ENCODE measurements around the gene POU2AF1. TPM values are rescaled to one million over a fixed set of nuclear protein-coding genes. Genes with fewer than 3 reads are reported as not detected.

The POU2AF1 gene
- total and polyA plus RNA-seq, 2 of the 8 experiments (the other 6 are each of a cell fraction or from before 2014, with no cell fraction given) = not detected

DNA sequence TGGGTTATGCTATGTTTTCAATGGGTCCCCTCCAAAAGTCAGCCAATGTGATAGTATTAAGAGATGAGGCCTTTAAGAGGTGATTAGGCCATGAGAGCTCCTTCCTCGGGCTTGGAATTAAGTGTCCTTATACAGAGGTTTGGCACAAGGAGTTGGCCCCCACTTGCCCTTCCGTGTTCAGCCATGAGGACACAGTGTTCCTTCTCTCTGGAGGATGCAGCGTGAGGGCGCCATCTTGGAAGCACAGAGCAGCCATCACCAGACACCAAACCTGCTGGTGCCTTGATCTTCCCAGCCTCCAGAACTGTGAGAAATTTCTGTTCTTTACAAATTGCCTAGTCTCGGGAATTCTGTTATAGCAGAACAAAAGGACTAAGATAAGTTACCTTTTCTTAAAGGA lies 53.8 kb downstream of the POU2AF1 start:
- no peak overlapping the region for H2BK120ac ChIP-seq (replicated peaks; ENCODE audit: low read depth, low read length)
- H3K27me3 ChIP-seq (replicated peaks in 1 of 4; ENCODE audit: control insufficient read depth in 3 of 4, extremely low read depth in 1 of 4, insufficient read depth in 3 of 4, low read length in 3 of 4) = no peaks in the 10 kb centered on the region
- H3K36me3 ChIP-seq (ENCODE audit: control insufficient read depth in 2 of 4, insufficient read depth in 4 of 4, low read length in 3 of 4) = no peaks in the 10 kb centered on the region
- no peak overlapping the region for H3K14ac ChIP-seq (ENCODE audit: insufficient read length)
- H3K18ac ChIP-seq (ENCODE audit: extremely low read depth, low read length) = no peak overlapping the region
- no peak overlapping the region for H3K56ac ChIP-seq (replicated peaks; ENCODE audit: insufficient read length, low read depth, low read length)
- ChIA-PET POLR2A (ENCODE audit: partially characterized antibody) (no interaction called here), CTCF (ENCODE audit: partially characterized antibody) (interaction anchor here (0.9 kb wide), 1 partner anchor 12 kb away, joined by 3 read pairs; no protein-coding TSS in a partner anchor)
- H4K20me1 ChIP-seq (replicated peaks in 1 of 2; ENCODE audit: control insufficient read depth in 1 of 2, insufficient read depth in 2 of 2, low read length in 2 of 2) = no peaks in the 10 kb centered on the region
- H3K4me1 ChIP-seq (replicated peaks in 1 of 4; ENCODE audit: control insufficient read depth in 3 of 4, insufficient read depth in 4 of 4, low read length in 3 of 4) = peaks cover 0 to 4% (median 0%) of the 10 kb centered on the region in 4 experiments; a peak in 1 of 7 replicates
- H3K4ac ChIP-seq (replicated peaks; ENCODE audit: insufficient read length, low read depth, low read length) = no peak overlapping the region
- no peak overlapping the region for H3K4me2 ChIP-seq (ENCODE audit: insufficient read depth in 1 of 2, low read depth in 2 of 2, low read length in 2 of 2)
- no peak overlapping the region for H4K91ac ChIP-seq (replicated peaks; ENCODE audit: insufficient read length, low read length)
- DNase-seq (ENCODE audit: low read depth in 1 of 2, low spot score in 2 of 2) (no peak), FAIRE-seq (no peak)
- no peak overlapping the region for H4K8ac ChIP-seq (ENCODE audit: extremely low read depth, insufficient read depth, low read length)
- H2BK15ac ChIP-seq (ENCODE audit: low read length) = no peak overlapping the region
- H2BK5ac ChIP-seq (ENCODE audit: low read depth, low read length) = no peak overlapping the region
- no peak overlapping the region for H3K27ac ChIP-seq (ENCODE audit: low read depth, low read length)
- no peak overlapping the region for H3K23ac ChIP-seq (ENCODE audit: insufficient read length)
- H3K9ac ChIP-seq (replicated peaks in 1 of 4; ENCODE audit: extremely low read depth in 1 of 4, low read depth in 3 of 4, low read length in 3 of 4) = no peak overlapping the region
- H2AFZ ChIP-seq (ENCODE audit: low read length) = no peak overlapping the region
- H3K23me2 ChIP-seq (ENCODE audit: low read depth, low read length) = no peaks in the 10 kb centered on the region
- H4K5ac ChIP-seq (ENCODE audit: insufficient read length, low read depth, low read length) = no peak overlapping the region
- no peaks in the 10 kb centered on the region for H3K79me2 ChIP-seq (ENCODE audit: control insufficient read depth in 1 of 2, insufficient read depth in 2 of 2, low read length in 2 of 2)
- H3K9me3 ChIP-seq (ENCODE audit: insufficient read depth in 2 of 2, low read depth in 1 of 2, low read length in 1 of 2) = no peaks in the 10 kb centered on the region
- H2AK5ac ChIP-seq (ENCODE audit: low read depth, low read length) = no peak overlapping the region
- WGBS, 2 experiments (ENCODE audit: extremely low coverage in 1 of 2, insufficient coverage in 1 of 2, insufficient read length in 1 of 2, insufficient replicate concordance in 2 of 2, low coverage in 1 of 2, low lambda C conversion rate in 2 of 2, missing lambda C conversion rate in 1 of 2) = 91% methylated on average over 5 of the region's 5 CpGs; no CpG with 5 or more reads in 1 of the 2 experiments
- H3K79me1 ChIP-seq (ENCODE audit: low read depth, low read length) = no peaks in the 10 kb centered on the region
- H2BK20ac ChIP-seq (ENCODE audit: low read length) = no peak overlapping the region
- no peak overlapping the region for H2BK12ac ChIP-seq (ENCODE audit: low read depth, low read length)
- no peak overlapping the region for H3K4me3 ChIP-seq (ENCODE audit: extremely low read depth in 1 of 4, insufficient read depth in 2 of 4, low read depth in 3 of 4, low read length in 4 of 4)
- TF ChIP-seq, protein P1, sequence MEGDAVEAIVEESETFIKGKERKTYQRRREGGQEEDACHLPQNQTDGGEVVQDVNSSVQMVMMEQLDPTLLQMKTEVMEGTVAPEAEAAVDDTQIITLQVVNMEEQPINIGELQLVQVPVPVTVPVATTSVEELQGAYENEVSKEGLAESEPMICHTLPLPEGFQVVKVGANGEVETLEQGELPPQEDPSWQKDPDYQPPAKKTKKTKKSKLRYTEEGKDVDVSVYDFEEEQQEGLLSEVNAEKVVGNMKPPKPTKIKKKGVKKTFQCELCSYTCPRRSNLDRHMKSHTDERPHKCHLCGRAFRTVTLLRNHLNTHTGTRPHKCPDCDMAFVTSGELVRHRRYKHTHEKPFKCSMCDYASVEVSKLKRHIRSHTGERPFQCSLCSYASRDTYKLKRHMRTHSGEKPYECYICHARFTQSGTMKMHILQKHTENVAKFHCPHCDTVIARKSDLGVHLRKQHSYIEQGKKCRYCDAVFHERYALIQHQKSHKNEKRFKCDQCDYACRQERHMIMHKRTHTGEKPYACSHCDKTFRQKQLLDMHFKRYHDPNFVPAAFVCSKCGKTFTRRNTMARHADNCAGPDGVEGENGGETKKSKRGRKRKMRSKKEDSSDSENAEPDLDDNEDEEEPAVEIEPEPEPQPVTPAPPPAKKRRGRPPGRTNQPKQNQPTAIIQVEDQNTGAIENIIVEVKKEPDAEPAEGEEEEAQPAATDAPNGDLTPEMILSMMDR (IDR thresholded peaks at IDR 0.05; ENCODE audit: control extremely low read depth in 1 of 3, insufficient read depth in 1 of 3, low read depth in 1 of 3, low read length in 3 of 3) = no peak
- TF ChIP-seq GABPA (IDR thresholded peaks at IDR 0.05; ENCODE audit: borderline replicate concordance, insufficient read depth, low read length) (no peak), CHD2 (IDR thresholded peaks at IDR 0.05; ENCODE audit: low read length) (no peak), CREB1 (IDR thresholded peaks at IDR 0.05) (no peak), BCL11A (IDR thresholded peaks at IDR 0.05; ENCODE audit: low read depth in 2 of 2, low read length in 2 of 2) (no peak), RNF2 (IDR thresholded peaks at IDR 0.05; ENCODE audit: borderline replicate concordance, low read depth, low read length, missing control alignments, poor library complexity, severe bottlenecking) (no peak), CBX5 (IDR thresholded peaks at IDR 0.05; ENCODE audit: low read depth, low read length) (no peak), POU5F1 (IDR thresholded peaks at IDR 0.05; ENCODE audit: low read depth, low read length) (no peak), KDM1A (IDR thresholded peaks at IDR 0.05; ENCODE audit: borderline replicate concordance, low read length) (no peak)

Measured in H1 (cell line).